GM12801 (cell line): ENCODE measurements around the gene SLC25A11.

Experiments used
- TF ChIP-seq, protein P1 (sequence below): IDR thresholded peaks from one replicate; pipeline ENCODE4 v1.5.1; 2011; ENCODE audit warnings: control low read depth; ENCODE audit not compliant: insufficient read length; ENCODE audit errors: extremely low read depth

SLC25A11 gene

GRCh38 chr17:4939796-4940554 lies at the start of gene SLC25A11, which contains the start of gene RNF167:
TSS of gene SLC25A11 (minus strand) at chr17:4940046. CDS start at chr17:4939910, 136 bp downstream.
TSS of gene RNF167 (plus strand) at chr17:4940268. CDS start at chr17:4940910, 642 bp downstream.
- TF ChIP-seq, protein P1, sequence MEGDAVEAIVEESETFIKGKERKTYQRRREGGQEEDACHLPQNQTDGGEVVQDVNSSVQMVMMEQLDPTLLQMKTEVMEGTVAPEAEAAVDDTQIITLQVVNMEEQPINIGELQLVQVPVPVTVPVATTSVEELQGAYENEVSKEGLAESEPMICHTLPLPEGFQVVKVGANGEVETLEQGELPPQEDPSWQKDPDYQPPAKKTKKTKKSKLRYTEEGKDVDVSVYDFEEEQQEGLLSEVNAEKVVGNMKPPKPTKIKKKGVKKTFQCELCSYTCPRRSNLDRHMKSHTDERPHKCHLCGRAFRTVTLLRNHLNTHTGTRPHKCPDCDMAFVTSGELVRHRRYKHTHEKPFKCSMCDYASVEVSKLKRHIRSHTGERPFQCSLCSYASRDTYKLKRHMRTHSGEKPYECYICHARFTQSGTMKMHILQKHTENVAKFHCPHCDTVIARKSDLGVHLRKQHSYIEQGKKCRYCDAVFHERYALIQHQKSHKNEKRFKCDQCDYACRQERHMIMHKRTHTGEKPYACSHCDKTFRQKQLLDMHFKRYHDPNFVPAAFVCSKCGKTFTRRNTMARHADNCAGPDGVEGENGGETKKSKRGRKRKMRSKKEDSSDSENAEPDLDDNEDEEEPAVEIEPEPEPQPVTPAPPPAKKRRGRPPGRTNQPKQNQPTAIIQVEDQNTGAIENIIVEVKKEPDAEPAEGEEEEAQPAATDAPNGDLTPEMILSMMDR: no peak

GRCh38 chr17:4987767-4988567 lies 48.1 kb upstream of the SLC25A11 start:
- TF ChIP-seq, protein P1: no peak

- TF ChIP-seq, protein P1: no peak
Observed at GRCh38 chr17:4986951-4987766, 47.3 kb upstream of the SLC25A11 start, which contains the start of gene CAMTA2. TSS of gene CAMTA2 (minus strand) at chr17:4987675. CDS start at chr17:4986222, 1,453 bp downstream.

- TF ChIP-seq, protein P1: no peak
Observed at GRCh38 chr17:4986403-4986802, 46.6 kb upstream of the SLC25A11 start.

DNA sequence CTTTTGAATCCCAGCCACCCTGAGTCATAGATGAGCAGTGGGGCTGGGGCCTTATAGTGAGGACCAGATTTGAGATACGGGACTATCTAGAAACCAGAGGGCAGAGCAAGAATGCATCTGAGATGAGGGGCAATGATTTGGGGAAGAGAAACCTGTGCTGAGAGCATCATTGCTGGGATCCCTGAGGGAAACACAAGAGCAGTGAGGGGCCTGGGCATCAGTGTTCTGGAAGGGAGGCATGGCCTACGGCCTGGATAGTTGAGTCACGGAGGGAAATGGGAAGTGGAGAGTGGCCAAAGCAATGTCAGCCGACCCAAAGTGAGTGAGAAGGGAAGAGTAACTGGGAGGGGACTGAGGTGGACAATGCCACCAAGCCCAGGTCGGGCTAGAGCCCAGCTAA lies 42.5 kb upstream of the SLC25A11 start:
- TF ChIP-seq, protein P1: no peak

DNA sequence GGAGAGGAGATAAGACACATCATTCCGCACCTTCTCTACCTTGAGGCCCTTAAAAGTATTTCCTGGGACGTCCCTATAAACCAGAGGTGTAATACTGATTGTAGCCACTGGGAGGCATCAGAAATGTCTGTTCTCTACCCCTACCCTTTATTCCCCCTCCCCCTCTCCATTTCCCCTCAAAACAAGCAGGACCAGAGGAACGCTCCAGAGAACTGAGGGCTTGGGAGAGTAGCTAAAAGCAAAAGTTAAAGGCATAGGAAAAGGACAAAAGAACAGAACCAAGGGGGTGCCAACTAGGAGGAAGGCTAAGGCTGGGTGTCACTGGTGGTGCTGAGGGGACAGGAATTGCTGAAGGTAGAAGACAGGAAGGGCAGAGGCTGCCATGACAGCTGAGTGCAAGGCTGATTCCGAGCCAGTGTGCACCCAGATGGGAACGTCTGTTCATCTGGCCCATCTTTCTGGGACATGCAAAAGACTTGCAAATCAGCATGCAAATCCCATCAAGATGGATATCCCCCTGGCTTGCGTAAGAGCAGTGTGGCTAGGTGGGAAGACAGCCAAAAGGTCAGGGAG lies 40.9 kb upstream of the SLC25A11 start:
- TF ChIP-seq, protein P1: no peak
